SU-DHL-6 (cell line): ENCODE results near the gene FAM76A.
"Not testable (repeated sequence)": the region's sequence is repeated elsewhere in the genome, so short reads cannot be mapped to it uniquely, and the experiment has no call there.

Experiments
- H2AFZ ChIP-seq: fragments of 200-600 bp; sonication (generic); 2 replicates; pipeline ENCODE4 v1.6.1; 2014; ENCODE audit warnings: low read depth, mild to moderate bottlenecking, moderate library complexity, mixed read lengths, antibody characterized with exemption, low read length; ENCODE audit not compliant: severe bottlenecking
- H3F3A ChIP-seq: fragments of 200-600 bp; shearing (Covaris generic); 2 replicates; pipeline ENCODE4 v1.6.0; 2016; ENCODE audit warnings: antibody characterized with exemption, mild to moderate bottlenecking; ENCODE audit not compliant: insufficient read depth
- H3K27ac ChIP-seq: fragments of 200-600 bp; sonication (generic); 2 replicates; pipeline ENCODE4 v1.5.1; 2016; ENCODE audit warnings: low read depth, mild to moderate bottlenecking, low read length, moderate library complexity, mixed read lengths
- H3K27me3 ChIP-seq: fragments of 200-600 bp; sonication (generic), shearing (Covaris generic); 2 replicates; pipeline ENCODE4 v1.6.0; 2014; ENCODE audit warnings: mild to moderate bottlenecking, low read length
- H3K36me3 ChIP-seq: fragments of 200-600 bp; sonication (generic); 2 replicates; pipeline ENCODE4 v1.6.1; 2014; ENCODE audit warnings: mild to moderate bottlenecking, low read length, mixed read lengths
- H3K4me2 ChIP-seq: fragments of 300-600, 200-600 bp; shearing (Covaris generic), sonication (generic); 2 replicates; pipeline ENCODE4 v1.6.0; 2014; ENCODE audit warnings: low read length, low read depth, mild to moderate bottlenecking; ENCODE audit not compliant: poor library complexity, severe bottlenecking
- H3K4me3 ChIP-seq: fragments of 200-600 bp; sonication (generic); 2 replicates; pipeline ENCODE4 v1.5.1; 2014; ENCODE audit warnings: antibody characterized with exemption, low read length, mild to moderate bottlenecking, mixed read lengths; ENCODE audit not compliant: insufficient read depth, poor library complexity, severe bottlenecking
- H3K79me2 ChIP-seq: fragments of 200-600 bp; sonication (generic); 2 replicates; pipeline ENCODE4 v1.6.1; 2014; ENCODE audit warnings: mild to moderate bottlenecking, low read length, moderate library complexity; ENCODE audit not compliant: insufficient read depth
- H3K9ac ChIP-seq: fragments of 200-600 bp; sonication (generic); 2 replicates; pipeline ENCODE4 v1.7.0; 2014; ENCODE audit warnings: mild to moderate bottlenecking, low read length
- H3K9me2 ChIP-seq: fragments of 200-600 bp; sonication (generic); replicated peaks from 2 replicates; pipeline ENCODE4 v1.6.1; 2014; ENCODE audit warnings: low read length; ENCODE audit not compliant: insufficient read depth
- H3K9me3 ChIP-seq: fragments of 200-600 bp; sonication (generic); 2 replicates; pipeline ENCODE4 v1.6.1; 2014; ENCODE audit warnings: low read length, mixed read lengths; ENCODE audit not compliant: insufficient read depth
- H4K20me1 ChIP-seq: fragments of 200-600 bp; sonication (generic); 2 replicates; pipeline ENCODE4 v1.6.1; 2014; ENCODE audit warnings: low read depth, mild to moderate bottlenecking, antibody characterized with exemption, low read length, moderate library complexity, mixed read lengths
- CTCF ChIP-seq: fragments of 200-600 bp; sonication (generic); IDR thresholded peaks from one replicate; pipeline ENCODE4 v1.5.1; 2017; ENCODE audit warnings: antibody characterized with exemption, mild to moderate bottlenecking, low read length, moderate library complexity; ENCODE audit not compliant: insufficient read depth, poor library complexity, severe bottlenecking
- EZH2phosphoT487 ChIP-seq: fragments of 200-600 bp; sonication (generic), shearing (Covaris generic); conservative IDR thresholded peaks from 2 replicates; pipeline ENCODE4 v1.6.1; 2018; ENCODE audit warnings: mild to moderate bottlenecking, antibody characterized with exemption, low read length, moderate library complexity, mixed read lengths

The FAM76A gene

DNA sequence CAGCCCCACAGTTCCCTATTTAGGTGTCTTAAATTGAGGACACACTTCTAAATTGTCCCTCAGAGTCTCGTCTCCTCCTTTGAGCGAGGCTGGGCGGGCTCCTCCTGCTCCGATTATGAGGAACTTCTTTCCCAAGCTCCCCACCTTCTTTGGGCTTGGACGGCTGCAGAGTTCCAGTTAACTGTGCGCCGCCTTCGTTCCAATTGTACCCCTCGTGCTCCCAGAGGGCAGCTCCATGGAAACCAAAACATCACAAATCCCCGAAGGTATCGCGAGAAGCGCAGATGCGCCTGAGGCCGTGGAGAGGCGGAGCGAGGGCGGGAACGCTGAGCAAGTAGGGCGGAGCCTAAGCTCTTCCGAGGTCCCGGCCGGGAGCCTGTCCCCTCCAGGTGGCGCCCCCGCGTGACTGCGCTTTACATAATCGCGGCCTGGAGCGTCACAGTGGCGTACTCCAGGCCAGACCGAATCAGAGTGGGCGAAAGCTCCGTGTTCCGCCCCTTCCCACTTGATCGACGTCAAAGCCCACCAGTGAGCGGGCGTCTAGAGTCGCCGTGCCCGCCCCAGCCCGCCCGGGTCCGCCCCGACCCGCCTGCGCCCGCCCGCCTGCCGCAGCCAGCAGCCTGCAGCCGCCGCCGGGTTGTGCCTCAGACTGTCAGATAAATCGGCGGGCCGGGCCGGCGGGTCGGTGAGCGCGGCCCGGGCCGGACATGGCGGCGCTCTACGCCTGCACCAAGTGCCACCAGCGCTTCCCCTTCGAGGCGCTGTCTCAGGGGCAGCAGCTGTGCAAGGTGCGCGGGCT lies at the start of gene FAM76A:
Gene FAM76A (plus strand): TSS at position 588 of the 799 bp plus-strand sequence. CDS start 120 bp downstream, at position 708.
- Histone ChIP-seq H3K79me2 (peaks cover 6% of the 10 kb centered on the region; the same call in 1 of the 2 replicates), H4K20me1 (no peaks in the 10 kb centered on the region), H3K9me2 (no peaks in the 10 kb centered on the region), H3K27me3 (no peaks in the 10 kb centered on the region), H2AFZ (peak within 1 kb of the TSS; percentile 98), H3K9me3 (no peaks in the 10 kb centered on the region), H3F3A (peaks cover 5% of the 10 kb centered on the region), H3K9ac (peak within 1 kb of the TSS; percentile 83), H3K4me3 (peak within 1 kb of the TSS; percentile 86), H3K27ac (peak within 1 kb of the TSS; percentile 54), H3K36me3 (no peaks in the 10 kb centered on the region), H3K4me2 (peak within 1 kb of the TSS; percentile 97)
- TF ChIP-seq CTCF (peak; percentile 20), EZH2phosphoT487 (no peak)

GRCh38 chr1:27676410-27676809 lies 49.4 kb upstream of the FAM76A start:
- Histone ChIP-seq H3K27me3 (no peaks in the 10 kb centered on the region), H3K4me3 (no peak overlapping the region), H3K9me2 (no peaks in the 10 kb centered on the region), H3K36me3 (no peaks in the 10 kb centered on the region), H3K79me2 (no peaks in the 10 kb centered on the region), H4K20me1 (no peaks in the 10 kb centered on the region), H3K9ac (no peak overlapping the region), H3K27ac (no peak overlapping the region), H3K4me2 (no peak overlapping the region), H3K9me3 (peaks cover 5% of the 10 kb centered on the region; the same call in 1 of the 2 replicates), H3F3A (no peaks in the 10 kb centered on the region), H2AFZ (no peak overlapping the region)
- no peak for TF ChIP-seq CTCF
- no peak for TF ChIP-seq EZH2phosphoT487

- Histone ChIP-seq H4K20me1 (no peaks in the 10 kb centered on the region), H3K27me3 (no peaks in the 10 kb centered on the region), H3K9me2 (no peaks in the 10 kb centered on the region), H3K9me3 (peaks cover 5% of the 10 kb centered on the region; the same call in 1 of the 2 replicates), H3K9ac (no peak overlapping the region), H3K27ac (no peak overlapping the region), H3K36me3 (no peaks in the 10 kb centered on the region), H3K79me2 (no peaks in the 10 kb centered on the region), H2AFZ (no peak overlapping the region), H3K4me3 (no peak overlapping the region), H3F3A (no peaks in the 10 kb centered on the region), H3K4me2 (no peak overlapping the region)
- TF ChIP-seq EZH2phosphoT487 (no peak), CTCF (no peak)
Observed at GRCh38 chr1:27678747-27679146, 47.0 kb upstream of the FAM76A start.

DNA sequence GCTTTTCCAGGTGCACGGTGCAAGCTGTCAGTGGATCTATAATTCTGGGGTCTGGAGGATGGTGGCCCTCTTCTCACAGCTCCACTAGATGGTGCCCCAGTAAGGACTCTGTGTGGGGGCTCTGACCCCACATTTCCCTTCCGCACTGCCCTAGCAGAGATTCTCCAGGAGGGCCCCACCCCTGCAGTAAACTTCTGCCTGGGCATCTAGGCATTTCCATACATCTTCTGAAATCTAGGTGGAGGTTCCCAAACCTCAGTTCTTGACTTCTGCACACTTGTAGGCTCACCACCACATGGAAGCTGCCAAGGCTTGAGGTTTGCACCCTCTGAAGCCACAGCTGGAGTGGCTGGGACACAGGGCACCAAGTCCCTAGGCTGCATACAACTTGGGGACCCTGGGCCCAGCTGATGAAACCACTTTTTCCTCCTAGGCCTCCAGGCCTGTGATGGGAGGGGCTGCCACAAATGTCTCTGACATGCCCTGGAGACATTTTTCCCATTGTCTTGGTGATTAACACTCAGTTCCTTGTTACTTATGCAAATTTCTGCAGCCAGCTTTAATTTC lies 45.5 kb upstream of the FAM76A start:
- not testable (repeated sequence) for H3K9me2 ChIP-seq, H3F3A ChIP-seq, H4K20me1 ChIP-seq, H3K36me3 ChIP-seq, H2AFZ ChIP-seq, H3K4me3 ChIP-seq, H3K79me2 ChIP-seq, H3K27me3 ChIP-seq, H3K9me3 ChIP-seq, H3K9ac ChIP-seq, H3K27ac ChIP-seq, H3K4me2 ChIP-seq

DNA sequence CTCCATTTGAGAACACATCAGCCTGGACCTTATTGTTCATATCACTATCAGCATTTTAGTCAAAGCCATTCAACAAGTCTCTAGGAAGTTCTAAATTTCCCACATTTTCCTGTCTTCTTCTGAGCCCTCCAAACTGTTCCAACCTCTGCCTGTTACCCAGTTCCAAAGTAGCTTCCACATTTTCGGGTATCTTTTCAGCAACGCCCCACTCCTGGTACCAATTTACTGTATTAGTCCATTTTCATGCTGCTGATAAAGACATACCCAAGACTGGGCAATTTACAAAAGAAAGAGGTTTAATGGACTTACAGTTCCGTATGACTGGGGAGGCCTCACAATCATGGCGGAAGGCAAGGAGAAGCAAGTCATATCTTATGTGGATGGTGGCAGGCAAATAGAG lies 44.2 kb upstream of the FAM76A start:
- H3K27ac ChIP-seq, H3K27me3 ChIP-seq, H3K79me2 ChIP-seq, H3F3A ChIP-seq, H3K9ac ChIP-seq, H3K9me2 ChIP-seq, H3K4me2 ChIP-seq, H3K36me3 ChIP-seq, H3K4me3 ChIP-seq, H3K9me3 ChIP-seq, H2AFZ ChIP-seq, H4K20me1 ChIP-seq: not testable (repeated sequence)
